RWPE2 (cell line): ENCODE data around the gene BEGAIN.

ENCODE experiments used
- ATAC-seq: fragments of 200-7000 bp; cut with Tn5 transposase; 3 replicates; pipeline ENCODE4 v1.9.1; 2021; ENCODE audit warnings: low read depth
- DNase-seq: peaks from one replicate; pipeline ENCODE4 v3.0.0-alpha.2; 2020; ENCODE audit warnings: low spot score
- H3K27ac ChIP-seq: fragments of 450-650 bp; 2 replicates; pipeline ENCODE4 v1.5.1; 2017; ENCODE audit warnings: mild to moderate bottlenecking; ENCODE audit not compliant: poor library complexity, severe bottlenecking
- H3K27me3 ChIP-seq: fragments of 250-450 bp; sonication (Bioruptor Pico); 2 replicates; pipeline ENCODE4 v1.5.1; 2021; ENCODE audit warnings: mild to moderate bottlenecking, moderate library complexity; ENCODE audit not compliant: insufficient read depth, poor library complexity, severe bottlenecking
- H3K36me3 ChIP-seq: fragments of 250-450 bp; sonication (Bioruptor Pico); 2 replicates; pipeline ENCODE4 v1.5.1; 2020; ENCODE audit warnings: low read depth, mild to moderate bottlenecking, moderate library complexity
- H3K4me1 ChIP-seq: fragments of 250-450 bp; sonication (Bioruptor Pico); 2 replicates; pipeline ENCODE4 v1.5.1; 2021; ENCODE audit warnings: mild to moderate bottlenecking, moderate library complexity; ENCODE audit not compliant: insufficient read depth, poor library complexity, severe bottlenecking
- H3K4me3 ChIP-seq: fragments of 250-450 bp; sonication (Bioruptor Pico); 2 replicates; pipeline ENCODE4 v1.5.1; 2021; ENCODE audit warnings: mild to moderate bottlenecking, moderate library complexity; ENCODE audit not compliant: severe bottlenecking
- H3K9me3 ChIP-seq: fragments of 250-450 bp; sonication (Bioruptor Pico); 2 replicates; pipeline ENCODE4 v1.5.1; 2021; ENCODE audit warnings: mild to moderate bottlenecking, moderate library complexity; ENCODE audit not compliant: severe bottlenecking
- TF ChIP-seq, protein P1 (sequence below): fragments of 450-650 bp; IDR thresholded peaks from one replicate; pipeline ENCODE4 v1.5.1; 2017; ENCODE audit warnings: mild to moderate bottlenecking, moderate library complexity; ENCODE audit not compliant: poor library complexity, severe bottlenecking

The BEGAIN gene

DNA sequence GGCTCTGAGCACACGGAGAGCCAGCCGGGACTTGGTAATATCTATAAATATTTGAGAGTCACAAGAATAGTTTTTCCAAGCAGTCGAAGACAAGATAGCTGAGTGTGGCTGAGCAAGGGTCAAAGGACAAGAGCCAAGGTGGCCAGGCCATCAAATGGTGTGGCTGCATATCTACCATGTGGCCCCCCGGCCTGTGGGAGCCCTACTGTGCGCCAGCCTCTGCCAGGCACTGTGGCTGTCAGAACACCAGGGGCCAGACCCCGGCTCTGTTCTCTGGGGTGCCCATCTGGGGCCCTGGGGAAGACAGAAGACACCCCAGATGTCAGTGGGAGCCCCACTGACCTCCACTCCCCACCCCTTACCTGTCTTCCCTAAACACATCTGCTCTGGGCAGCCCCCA is 22.7 kb downstream of the BEGAIN start:
- Histone ChIP-seq H3K36me3 (no peaks in the 10 kb centered on the region), H3K4me1 (no peaks in the 10 kb centered on the region), H3K9me3 (no peaks in the 10 kb centered on the region), H3K27ac (no peak overlapping the region), H3K4me3 (no peak overlapping the region), H3K27me3 (peaks cover 21% of the 10 kb centered on the region)
- TF ChIP-seq, protein P1, sequence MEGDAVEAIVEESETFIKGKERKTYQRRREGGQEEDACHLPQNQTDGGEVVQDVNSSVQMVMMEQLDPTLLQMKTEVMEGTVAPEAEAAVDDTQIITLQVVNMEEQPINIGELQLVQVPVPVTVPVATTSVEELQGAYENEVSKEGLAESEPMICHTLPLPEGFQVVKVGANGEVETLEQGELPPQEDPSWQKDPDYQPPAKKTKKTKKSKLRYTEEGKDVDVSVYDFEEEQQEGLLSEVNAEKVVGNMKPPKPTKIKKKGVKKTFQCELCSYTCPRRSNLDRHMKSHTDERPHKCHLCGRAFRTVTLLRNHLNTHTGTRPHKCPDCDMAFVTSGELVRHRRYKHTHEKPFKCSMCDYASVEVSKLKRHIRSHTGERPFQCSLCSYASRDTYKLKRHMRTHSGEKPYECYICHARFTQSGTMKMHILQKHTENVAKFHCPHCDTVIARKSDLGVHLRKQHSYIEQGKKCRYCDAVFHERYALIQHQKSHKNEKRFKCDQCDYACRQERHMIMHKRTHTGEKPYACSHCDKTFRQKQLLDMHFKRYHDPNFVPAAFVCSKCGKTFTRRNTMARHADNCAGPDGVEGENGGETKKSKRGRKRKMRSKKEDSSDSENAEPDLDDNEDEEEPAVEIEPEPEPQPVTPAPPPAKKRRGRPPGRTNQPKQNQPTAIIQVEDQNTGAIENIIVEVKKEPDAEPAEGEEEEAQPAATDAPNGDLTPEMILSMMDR: no peak
- ATAC-seq: no peak
- DNase-seq: no peak

DNA sequence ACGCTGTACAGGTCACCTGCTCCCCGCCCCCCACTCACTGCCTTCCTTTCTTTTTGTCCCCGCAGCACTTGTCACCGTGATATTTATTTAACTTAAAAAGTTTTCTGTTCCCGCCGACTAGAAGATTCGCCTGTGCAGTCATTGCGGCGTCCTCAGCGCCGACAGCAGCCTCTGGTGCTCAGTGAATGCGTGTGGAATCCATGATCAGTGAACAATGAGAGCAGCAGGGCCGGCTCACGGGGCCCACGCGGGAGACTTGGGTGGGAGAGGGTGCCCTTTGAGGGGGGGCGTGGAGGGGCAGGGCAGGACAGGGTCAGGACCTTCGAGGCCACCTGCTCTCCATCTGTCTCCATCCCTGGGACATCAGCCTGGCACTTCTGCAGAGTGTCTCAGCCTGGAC is 24.5 kb downstream of the BEGAIN start:
- TF ChIP-seq, protein P1: no peak
- peaks cover 8% of the 10 kb centered on the region for H3K27me3 ChIP-seq
- H3K36me3 ChIP-seq: no peaks in the 10 kb centered on the region
- ATAC-seq (no peak), DNase-seq (no peak)
- no peak overlapping the region for H3K4me3 ChIP-seq
- H3K9me3 ChIP-seq: no peaks in the 10 kb centered on the region
- H3K4me1 ChIP-seq: no peaks in the 10 kb centered on the region
- no peak overlapping the region for H3K27ac ChIP-seq

DNA sequence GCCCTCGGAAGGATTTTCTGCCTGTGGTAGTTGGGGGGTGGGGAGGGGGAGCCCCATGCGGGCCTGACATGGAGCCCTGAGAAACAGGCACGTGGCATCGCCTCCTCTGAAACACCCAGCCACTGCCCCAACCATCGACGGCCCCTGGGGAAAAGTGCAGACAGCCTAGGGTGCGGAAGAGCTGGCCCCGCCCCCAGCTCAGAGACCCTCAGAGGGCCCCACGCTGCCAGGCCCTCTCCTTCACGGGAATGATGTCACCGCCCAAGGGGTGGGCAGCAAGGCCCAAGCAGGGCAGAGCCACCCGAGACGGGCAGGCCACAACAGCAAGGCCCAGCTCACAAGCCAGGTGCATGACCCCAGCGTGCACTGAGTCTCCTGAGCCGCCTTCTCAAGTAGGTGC is 26.2 kb downstream of the BEGAIN start:
- Histone ChIP-seq H3K4me3 (no peak overlapping the region), H3K36me3 (no peaks in the 10 kb centered on the region), H3K9me3 (no peaks in the 10 kb centered on the region), H3K27ac (no peak overlapping the region), H3K4me1 (no peaks in the 10 kb centered on the region), H3K27me3 (no peaks in the 10 kb centered on the region)
- TF ChIP-seq, protein P1: no peak
- DNase-seq (no peak), ATAC-seq (no peak)

DNA sequence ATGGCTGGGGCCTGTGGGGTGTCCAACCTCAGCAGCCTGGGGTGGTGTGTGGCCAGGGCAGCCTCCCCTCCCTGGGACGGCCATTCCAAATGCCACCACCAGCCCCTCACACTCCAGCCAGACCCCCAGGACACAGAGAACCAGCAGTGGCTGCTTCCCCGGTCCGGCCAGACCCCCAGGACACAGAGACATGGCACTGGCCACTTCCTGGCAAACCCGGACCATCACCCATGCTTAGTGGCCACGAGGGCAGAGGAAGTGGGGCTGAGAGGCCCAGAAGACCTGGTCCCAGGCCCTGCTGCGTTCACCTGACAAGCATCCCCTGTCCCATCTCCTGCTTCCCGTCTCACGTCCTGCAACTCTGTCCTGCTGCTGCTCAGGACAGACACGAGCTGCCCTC is 26.7 kb downstream of the BEGAIN start:
- ATAC-seq (no peak), DNase-seq (no peak)
- no peaks in the 10 kb centered on the region for H3K27me3 ChIP-seq
- TF ChIP-seq, protein P1: no peak
- no peak overlapping the region for H3K27ac ChIP-seq
- H3K4me3 ChIP-seq: no peak overlapping the region
- no peaks in the 10 kb centered on the region for H3K9me3 ChIP-seq
- H3K4me1 ChIP-seq: no peaks in the 10 kb centered on the region
- H3K36me3 ChIP-seq: no peaks in the 10 kb centered on the region

DNA sequence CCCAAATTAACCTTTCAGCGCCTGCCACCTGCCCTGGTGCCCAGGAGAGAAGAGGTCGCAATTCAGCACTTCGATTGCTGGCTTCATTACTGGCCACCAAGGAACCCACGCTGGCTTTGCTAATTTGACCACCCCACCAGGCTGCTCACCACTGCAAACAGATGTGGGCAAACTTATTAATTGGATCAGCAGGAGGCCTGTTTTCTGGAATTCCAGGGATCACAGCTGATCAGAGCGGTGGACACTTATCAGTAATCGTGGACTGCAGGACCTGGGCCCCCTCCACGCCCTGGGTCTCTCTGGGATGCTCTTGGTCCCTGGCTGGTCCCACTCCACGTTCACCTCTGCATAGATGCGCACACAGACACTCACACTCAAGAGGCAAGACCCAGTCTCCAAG is 27.8 kb downstream of the BEGAIN start:
- Histone ChIP-seq H3K4me3 (no peak overlapping the region), H3K27me3 (no peaks in the 10 kb centered on the region), H3K36me3 (no peaks in the 10 kb centered on the region), H3K9me3 (no peaks in the 10 kb centered on the region), H3K4me1 (peaks cover 2% of the 10 kb centered on the region), H3K27ac (no peak overlapping the region)
- no peak for ATAC-seq
- TF ChIP-seq, protein P1: no peak
- DNase-seq: no peak
